Uterus (tissue), 4 donors: ENCODE data around the gene CHID1. TPM values are rescaled to one million over a fixed set of nuclear protein-coding genes. Genes with fewer than 3 reads are reported as not detected.

ENCODE experiments used
- DNase-seq, 2 donors: peaks; one replicate each; pipeline ENCODE4 v3.0.0-alpha.2; 2019 to 2020
- H3K27ac ChIP-seq, 2 donors: fragments of 200-600 bp; sonication (generic); 1 replicate in 1 of 2; 2 replicates in 1 of 2; pipeline ENCODE4 v1.5.1; 2016 to 2018
- H3K27me3 ChIP-seq, 2 donors: fragments of 200-600 bp; sonication (generic); one replicate each; pipeline ENCODE4 v1.5.1; 2018 to 2019; ENCODE audit warnings: control low read depth in 1 of 2
- H3K36me3 ChIP-seq, 2 donors: fragments of 200-600 bp; sonication (generic); one replicate each; pipeline ENCODE4 v1.5.1; 2019; ENCODE audit warnings: control low read depth in 1 of 2
- H3K4me1 ChIP-seq, 2 donors: fragments of 200-600 bp; sonication (generic); one replicate each; pipeline ENCODE4 v1.5.1; 2018 to 2019; ENCODE audit warnings: control low read depth in 1 of 2
- H3K4me3 ChIP-seq, 2 donors: fragments of 200-600 bp; sonication (generic); 1 replicate in 1 of 2; 2 replicates in 1 of 2; pipeline ENCODE4 v1.5.1; 2018 to 2019; ENCODE audit warnings: mild to moderate bottlenecking in 1 of 2
- H3K9me3 ChIP-seq, 2 donors: fragments of 200-600 bp; sonication (generic); one replicate each; pipeline ENCODE4 v1.5.1; 2019; ENCODE audit warnings: control low read depth in 1 of 2
- POLR2A ChIP-seq, 2 donors: fragments of 450-650 bp; IDR thresholded peaks; one replicate each; pipeline ENCODE4 v1.6.1; 2016; ENCODE audit warnings: antibody characterized with exemption in 2 of 2, mild to moderate bottlenecking in 1 of 2, moderate library complexity in 1 of 2
- intact Hi-C: fragments of 100-400 bp; cut with DNase I; formaldehyde crosslinking; loops from one replicate; pipeline ENCODE4 v1.15.1; 2023; ENCODE audit warnings: low total_unique reads
- total RNA-seq, 4 donors: library from RNA; depleted of rRNA in 3 of 4; stranded (reverse); fragments of >200 nt in 3 of 4; gene quantifications; one replicate each; pipeline versions ENCODE4 v1.1.0 to v1.2.4, GENCODE V29; 2014 to 2023
- TF ChIP-seq, protein P1 (sequence below), 4 experiments: fragments of 200-600 bp in 2 of 4; fragments of 450-650 bp in 2 of 4; sonication (generic) in 2 of 4; IDR thresholded peaks; one replicate each; pipeline ENCODE4 v1.5.1; 2016 to 2019; ENCODE audit warnings: antibody characterized with exemption in 4 of 4, mild to moderate bottlenecking in 2 of 4, moderate library complexity in 1 of 4
- donor health status: DM: yes; HTN: yes; CAD: no.

Gene CHID1
- total RNA-seq, 4 donors from 2014 or later: 20.3 to 57.9 (median 48.4) TPM

- H3K9me3 ChIP-seq: no peaks in the 10 kb centered on the region
- no peaks in the 10 kb centered on the region for H3K27me3 ChIP-seq
- DNase-seq: no peak
- H3K36me3 ChIP-seq: no peaks in the 10 kb centered on the region
- intact Hi-C loops: no loop called here
- H3K4me1 ChIP-seq: no peaks in the 10 kb centered on the region
- no peak overlapping the region for H3K4me3 ChIP-seq
- TF ChIP-seq, protein P1, sequence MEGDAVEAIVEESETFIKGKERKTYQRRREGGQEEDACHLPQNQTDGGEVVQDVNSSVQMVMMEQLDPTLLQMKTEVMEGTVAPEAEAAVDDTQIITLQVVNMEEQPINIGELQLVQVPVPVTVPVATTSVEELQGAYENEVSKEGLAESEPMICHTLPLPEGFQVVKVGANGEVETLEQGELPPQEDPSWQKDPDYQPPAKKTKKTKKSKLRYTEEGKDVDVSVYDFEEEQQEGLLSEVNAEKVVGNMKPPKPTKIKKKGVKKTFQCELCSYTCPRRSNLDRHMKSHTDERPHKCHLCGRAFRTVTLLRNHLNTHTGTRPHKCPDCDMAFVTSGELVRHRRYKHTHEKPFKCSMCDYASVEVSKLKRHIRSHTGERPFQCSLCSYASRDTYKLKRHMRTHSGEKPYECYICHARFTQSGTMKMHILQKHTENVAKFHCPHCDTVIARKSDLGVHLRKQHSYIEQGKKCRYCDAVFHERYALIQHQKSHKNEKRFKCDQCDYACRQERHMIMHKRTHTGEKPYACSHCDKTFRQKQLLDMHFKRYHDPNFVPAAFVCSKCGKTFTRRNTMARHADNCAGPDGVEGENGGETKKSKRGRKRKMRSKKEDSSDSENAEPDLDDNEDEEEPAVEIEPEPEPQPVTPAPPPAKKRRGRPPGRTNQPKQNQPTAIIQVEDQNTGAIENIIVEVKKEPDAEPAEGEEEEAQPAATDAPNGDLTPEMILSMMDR (IDR thresholded peaks at IDR 0.05): no peak
- TF ChIP-seq POLR2A (IDR thresholded peaks at IDR 0.05): no peak
- no peak overlapping the region for H3K27ac ChIP-seq
These were observed 34.8 kb downstream of the CHID1 start for GRCh38 chr11:875769-876301.

DNA sequence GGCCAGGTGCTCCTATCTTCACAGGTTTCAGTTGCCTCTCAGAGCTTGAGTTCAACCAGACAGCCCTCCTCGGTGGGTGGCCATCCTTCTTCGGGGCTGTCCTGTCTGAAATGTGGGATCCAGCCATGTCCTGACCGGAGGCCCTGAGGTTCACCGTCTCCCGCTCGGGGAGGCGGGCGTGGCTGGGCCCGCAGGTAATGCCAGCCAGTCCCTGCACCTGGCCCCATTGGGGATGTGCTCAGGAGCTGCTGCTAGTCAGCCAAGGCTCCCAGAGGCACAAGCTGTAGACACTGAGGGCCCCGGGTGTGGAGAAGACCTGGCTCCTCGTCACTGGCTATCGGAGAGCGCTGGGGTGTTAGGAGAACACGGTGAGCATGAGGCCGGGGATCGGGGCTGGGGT, 35.4 kb downstream of the CHID1 start:
- no peaks in the 10 kb centered on the region for H3K9me3 ChIP-seq
- no peaks in the 10 kb centered on the region for H3K36me3 ChIP-seq
- intact Hi-C loops: no loop called here
- TF ChIP-seq POLR2A (IDR thresholded peaks at IDR 0.05): no peak
- TF ChIP-seq, protein P1 (IDR thresholded peaks at IDR 0.05): no peak
- H3K4me1 ChIP-seq: no peaks in the 10 kb centered on the region
- no peaks in the 10 kb centered on the region for H3K27me3 ChIP-seq
- H3K27ac ChIP-seq: no peak overlapping the region
- no peak overlapping the region for H3K4me3 ChIP-seq
- DNase-seq: no peak

DNA sequence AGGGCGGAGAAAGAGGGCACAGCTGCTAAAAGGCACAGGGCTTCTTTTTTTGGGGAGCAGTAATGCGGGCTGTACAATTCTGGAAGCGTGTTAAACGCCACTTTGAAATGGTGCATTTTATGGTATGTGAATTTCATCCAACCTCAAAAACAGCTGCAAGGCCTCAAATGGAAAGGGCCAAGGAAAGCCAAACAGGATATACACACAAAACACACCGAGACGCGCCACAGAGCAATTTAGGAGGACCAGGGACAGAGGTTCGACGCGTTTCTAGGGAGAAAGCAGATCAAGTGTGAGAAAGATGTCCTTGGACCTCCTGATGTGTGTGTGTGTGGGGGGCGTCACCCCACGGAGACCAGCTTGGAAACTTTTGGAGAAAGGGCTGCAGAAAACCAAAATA, 36.9 kb downstream of the CHID1 start:
- TF ChIP-seq, protein P1 (IDR thresholded peaks at IDR 0.05): no peak
- TF ChIP-seq POLR2A (IDR thresholded peaks at IDR 0.05): no peak
- peak overlapping the region in 1 of 2 donors; percentile 26 for H3K27ac ChIP-seq
- H3K9me3 ChIP-seq: no peaks in the 10 kb centered on the region
- intact Hi-C loops: no loop called here
- DNase-seq: no peak
- no peaks in the 10 kb centered on the region for H3K36me3 ChIP-seq
- no peaks in the 10 kb centered on the region for H3K27me3 ChIP-seq
- no peaks in the 10 kb centered on the region for H3K4me1 ChIP-seq
- no peak overlapping the region for H3K4me3 ChIP-seq

- DNase-seq: no peak
- Histone ChIP-seq H3K4me3 (no peak overlapping the region), H3K9me3 (no peaks in the 10 kb centered on the region), H3K27ac (no peak overlapping the region), H3K4me1 (no peaks in the 10 kb centered on the region), H3K36me3 (no peaks in the 10 kb centered on the region), H3K27me3 (no peaks in the 10 kb centered on the region)
- no peak for TF ChIP-seq POLR2A (IDR thresholded peaks at IDR 0.05)
- TF ChIP-seq, protein P1 (IDR thresholded peaks at IDR 0.05): no peak
- intact Hi-C loops: no loop called here
These were observed 37.8 kb downstream of the CHID1 start for GRCh38 chr11:872799-873198.

- Histone ChIP-seq H3K27me3 (no peaks in the 10 kb centered on the region), H3K27ac (no peak overlapping the region), H3K36me3 (no peaks in the 10 kb centered on the region), H3K4me3 (no peak overlapping the region), H3K4me1 (no peaks in the 10 kb centered on the region), H3K9me3 (no peaks in the 10 kb centered on the region)
- no peak for TF ChIP-seq POLR2A (IDR thresholded peaks at IDR 0.05)
- TF ChIP-seq, protein P1 (IDR thresholded peaks at IDR 0.05): no peak
- no peak for DNase-seq
- intact Hi-C loops: no loop called here
These were observed 39.1 kb downstream of the CHID1 start for GRCh38 chr11:871472-871871.
